GM23248 (cell line): Measurements from ENCODE around the gene MKLN1. TPM values are rescaled to one million over a fixed set of nuclear protein-coding genes. Genes with fewer than 3 reads are reported as not detected.
"Not testable (repeated sequence)": the region's sequence is repeated elsewhere in the genome, so short reads cannot be mapped to it uniquely, and the experiment has no call there.

Experiments used
- DNase-seq: peaks from one replicate; pipeline ENCODE4 v3.0.0-alpha.2; 2015
- H2AFZ ChIP-seq: fragments of 200-600 bp; sonication (generic); 2 replicates; pipeline ENCODE4 v1.6.1; 2016; ENCODE audit warnings: antibody characterized with exemption
- H3F3A ChIP-seq: fragments of 200-600 bp; sonication (generic); 2 replicates; pipeline ENCODE4 v1.6.1; 2016; ENCODE audit warnings: mild to moderate bottlenecking, antibody characterized with exemption, mixed run types; ENCODE audit not compliant: insufficient read depth
- H3K27ac ChIP-seq: fragments of 200-600 bp; sonication (generic); 2 replicates; pipeline ENCODE4 v1.5.1; 2016; ENCODE audit warnings: mild to moderate bottlenecking
- H3K27me3 ChIP-seq: fragments of 200-600 bp; sonication (generic); replicated peaks from 2 replicates; pipeline ENCODE4 v1.6.1; 2016; ENCODE audit warnings: mild to moderate bottlenecking; ENCODE audit not compliant: insufficient read depth
- H3K36me3 ChIP-seq: fragments of 200-600 bp; sonication (generic); 2 replicates; pipeline ENCODE4 v1.6.1; 2016; ENCODE audit warnings: low read depth, mild to moderate bottlenecking
- H3K4me1 ChIP-seq: fragments of 200-600 bp; sonication (generic); 2 replicates; pipeline ENCODE4 v1.6.1; 2016; ENCODE audit warnings: mild to moderate bottlenecking; ENCODE audit not compliant: insufficient read depth
- H3K4me2 ChIP-seq: fragments of 200-600 bp; sonication (generic); one replicate; pipeline ENCODE4 v1.6.1; 2016; ENCODE audit warnings: mild to moderate bottlenecking; ENCODE audit not compliant: unreplicated experiment
- H3K4me3 ChIP-seq: fragments of 200-600 bp; sonication (generic); 2 replicates; pipeline ENCODE4 v1.5.1; 2016; ENCODE audit warnings: mild to moderate bottlenecking
- H3K79me2 ChIP-seq: fragments of 200-600 bp; sonication (generic); 2 replicates; pipeline ENCODE4 v1.6.1; 2016; ENCODE audit warnings: mild to moderate bottlenecking; ENCODE audit not compliant: insufficient read depth
- H3K9ac ChIP-seq: fragments of 200-600 bp; sonication (generic); 2 replicates; pipeline ENCODE4 v1.6.1; 2016; ENCODE audit warnings: mild to moderate bottlenecking
- H3K9me2 ChIP-seq: fragments of 200-600 bp; sonication (generic); 2 replicates; pipeline ENCODE4 v1.6.1; 2016; ENCODE audit warnings: mixed run types, mild to moderate bottlenecking, moderate library complexity; ENCODE audit not compliant: insufficient read depth
- H3K9me3 ChIP-seq: fragments of 200-600 bp; sonication (generic); one replicate; pipeline ENCODE4 v1.6.1; 2017; ENCODE audit warnings: low read depth
- H4K20me1 ChIP-seq: fragments of 200-600 bp; sonication (generic); 2 replicates; pipeline ENCODE4 v1.6.0; 2016; ENCODE audit not compliant: insufficient read depth
- EZH2 ChIP-seq: fragments of 200-600 bp; sonication (generic); IDR thresholded peaks from 2 replicates; pipeline ENCODE4 v1.6.1; 2018; ENCODE audit warnings: antibody characterized with exemption, mild to moderate bottlenecking; ENCODE audit not compliant: insufficient read depth, poor library complexity, severe bottlenecking
- EZH2phosphoT487 ChIP-seq: fragments of 200-600 bp; sonication (generic); IDR thresholded peaks from 2 replicates; pipeline ENCODE4 v1.6.1; 2018; ENCODE audit warnings: antibody characterized with exemption, moderate library complexity, mild to moderate bottlenecking, low read depth; ENCODE audit not compliant: insufficient read depth
- WGBS, 2 experiments: methylation state at CpG; one replicate each; pipeline ENCODE4 v1.1.6; 2015 to 2017; ENCODE audit warnings: low lambda C conversion rate in 2 of 2, low coverage in 1 of 2; ENCODE audit errors: missing lambda C conversion rate in 2 of 2; 5-methylcytosine and 5-hydroxymethylcytosine counted together
- in situ Hi-C: fragments of 300-500 bp; cut with MboI; formaldehyde crosslinking; loops from 2 replicates; pipeline ENCODE4 v1.15.0; 2020
- polyA plus RNA-seq: library from polyadenylated mRNA; unstranded; fragments of >200 nt; fragmentation: Nextera tagmentation; extraction: Ambion mirVana; gene quantifications from 2 replicates; pipeline ENCODE4 v1.2.1, GENCODE V29; 2016
- total RNA-seq: library from RNA; depleted of rRNA; stranded (reverse); fragments of >200 nt; shearing (Covaris generic); gene quantifications from 2 replicates; pipeline ENCODE4 v1.2.3, GENCODE V29; 2014

Gene MKLN1
- total and polyA plus RNA-seq, 2 experiments from 2014 or later = 32.1 to 35.7 TPM

GRCh38 chr7:131509781-131510180 lies 182.1 kb downstream of the MKLN1 start:
- H3K79me2 ChIP-seq = peaks cover 75% of the 10 kb centered on the region
- H3K27me3 ChIP-seq = no peaks in the 10 kb centered on the region
- peaks cover 13% of the 10 kb centered on the region; the same call in 1 of the 2 replicates for H3K36me3 ChIP-seq
- H3K27ac ChIP-seq = no peak overlapping the region
- H2AFZ ChIP-seq = no peak overlapping the region
- in situ Hi-C loops = no loop called here
- peaks cover 41% of the 10 kb centered on the region for H3F3A ChIP-seq
- no peaks in the 10 kb centered on the region for H3K9me3 ChIP-seq
- no peaks in the 10 kb centered on the region for H4K20me1 ChIP-seq
- no peak overlapping the region for H3K4me3 ChIP-seq
- peaks cover 21% of the 10 kb centered on the region for H3K4me1 ChIP-seq
- no peak for TF ChIP-seq EZH2
- no peak for TF ChIP-seq EZH2phosphoT487
- DNase-seq = no peak
- H3K9me2 ChIP-seq = no peaks in the 10 kb centered on the region
- H3K9ac ChIP-seq = no peak overlapping the region
- WGBS, 2 experiments = 96 to 98% methylated on average over 8 of the region's 8 CpGs
- H3K4me2 ChIP-seq = no peak overlapping the region

DNA sequence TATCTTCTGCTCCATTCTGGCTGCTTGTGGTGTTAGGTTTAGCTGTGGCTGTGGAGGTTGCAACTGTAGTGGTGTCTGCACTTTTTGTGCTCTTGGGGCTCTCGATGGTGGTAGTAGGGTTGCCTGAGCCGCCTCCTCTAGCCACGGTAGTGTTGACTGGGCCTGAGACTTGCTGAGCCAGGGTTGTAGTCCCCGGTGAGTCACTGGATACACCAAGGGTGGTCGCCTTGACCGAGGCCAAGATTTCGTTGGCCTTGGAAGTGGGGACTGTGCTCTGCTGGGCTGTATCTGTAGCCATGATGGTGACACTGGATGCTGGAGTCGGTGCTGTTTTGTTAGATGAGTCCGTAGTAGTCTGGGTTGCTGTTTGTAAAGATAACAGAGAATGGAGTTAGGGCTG lies 183.4 kb downstream of the MKLN1 start:
- no peak for DNase-seq
- H3K27ac ChIP-seq = no peak overlapping the region
- H4K20me1 ChIP-seq = no peaks in the 10 kb centered on the region
- H3K9me2 ChIP-seq = no peaks in the 10 kb centered on the region
- peaks cover 21% of the 10 kb centered on the region for H3K4me1 ChIP-seq
- no peak for TF ChIP-seq EZH2
- no peak for TF ChIP-seq EZH2phosphoT487
- no peak overlapping the region for H3K9ac ChIP-seq
- no peak overlapping the region for H3K4me3 ChIP-seq
- H3K79me2 ChIP-seq = peaks cover 88% of the 10 kb centered on the region
- 76 to 78% methylated on average over 9 of the region's 9 CpGs for WGBS, 2 experiments
- peaks cover 48% of the 10 kb centered on the region for H3F3A ChIP-seq
- H3K36me3 ChIP-seq = peaks cover 8% of the 10 kb centered on the region; the same call in 1 of the 2 replicates
- in situ Hi-C loops = no loop called here
- no peaks in the 10 kb centered on the region for H3K9me3 ChIP-seq
- H3K4me2 ChIP-seq = no peak overlapping the region
- no peak overlapping the region for H2AFZ ChIP-seq
- no peaks in the 10 kb centered on the region for H3K27me3 ChIP-seq

- Histone ChIP-seq H3K79me2 (peaks cover 97% of the 10 kb centered on the region), H3K27me3 (no peaks in the 10 kb centered on the region), H3K4me2 (no peak overlapping the region), H3K27ac (no peak overlapping the region), H3F3A (peaks cover 54% of the 10 kb centered on the region), H2AFZ (no peak overlapping the region), H3K4me1 (peaks cover 21% of the 10 kb centered on the region), H3K4me3 (no peak overlapping the region), H3K9me3 (no peaks in the 10 kb centered on the region), H3K9me2 (no peaks in the 10 kb centered on the region), H4K20me1 (no peaks in the 10 kb centered on the region), H3K36me3 (peaks cover 8% of the 10 kb centered on the region; the same call in 1 of the 2 replicates), H3K9ac (no peak overlapping the region)
- in situ Hi-C loops = no loop called here
- DNase-seq = no peak
- no peak for TF ChIP-seq EZH2phosphoT487
- no peak for TF ChIP-seq EZH2
- WGBS, 2 experiments = 79 to 82% methylated on average over 15 of the region's 15 CpGs
Measured at GRCh38 chr7:131511774-131512535, 184.3 kb downstream of the MKLN1 start.

DNA sequence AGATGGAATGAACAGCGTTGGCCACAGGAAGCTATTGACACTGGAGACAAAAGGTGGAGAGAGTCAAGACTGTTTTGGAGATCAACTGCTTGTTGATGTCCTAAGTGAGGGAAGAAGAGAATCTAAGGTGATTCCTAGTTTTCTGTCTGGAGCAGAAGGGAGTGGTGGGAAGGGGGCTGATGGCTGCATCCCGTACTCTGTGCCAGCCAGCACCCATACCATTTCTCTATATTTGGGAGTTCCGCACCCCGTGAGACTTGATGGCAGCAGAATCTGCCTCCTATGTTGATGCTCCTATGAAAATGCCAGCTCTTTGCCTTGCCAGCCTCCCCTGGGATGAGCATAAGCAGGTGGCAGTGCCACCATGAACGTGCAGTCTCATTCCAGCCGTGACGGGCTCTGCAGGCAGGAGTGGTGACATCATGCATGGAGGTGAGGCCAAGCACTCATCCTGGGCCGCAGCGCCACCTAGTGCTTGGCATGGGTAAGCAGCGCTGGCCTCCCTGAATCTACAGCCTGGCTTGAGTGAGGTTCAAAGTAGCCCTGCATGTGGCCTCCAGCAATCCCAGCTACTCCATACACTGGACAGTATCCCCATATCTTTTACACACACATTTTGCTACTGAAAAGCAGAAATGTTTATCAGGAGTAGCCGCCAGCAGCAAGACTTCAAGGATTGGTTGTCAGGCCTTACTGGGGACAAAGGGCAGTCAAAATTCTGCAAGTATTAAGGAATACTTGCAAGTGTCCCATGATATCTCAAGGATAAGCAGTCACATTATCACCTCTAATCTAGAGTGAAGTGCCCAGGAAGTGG lies 185.8 kb downstream of the MKLN1 start:
- no peak overlapping the region for H3K4me2 ChIP-seq
- H2AFZ ChIP-seq = no peak overlapping the region
- 36 to 41% methylated on average over 11 of the region's 11 CpGs for WGBS, 2 experiments
- H3K9me3 ChIP-seq = no peaks in the 10 kb centered on the region
- in situ Hi-C loops = no loop called here
- peaks cover 8% of the 10 kb centered on the region; the same call in 1 of the 2 replicates for H3K36me3 ChIP-seq
- H3K9me2 ChIP-seq = no peaks in the 10 kb centered on the region
- H4K20me1 ChIP-seq = no peaks in the 10 kb centered on the region
- no peak overlapping the region for H3K4me3 ChIP-seq
- H3K9ac ChIP-seq = peak overlapping the region; percentile 27; the same call in 1 of the 2 replicates
- no peak for TF ChIP-seq EZH2
- no peak for TF ChIP-seq EZH2phosphoT487
- peak overlapping the region; percentile 16; the same call in 1 of the 2 replicates for H3K27ac ChIP-seq
- no peaks in the 10 kb centered on the region for H3K27me3 ChIP-seq
- DNase-seq = peak; percentile 94
- H3K4me1 ChIP-seq = peaks cover 17% of the 10 kb centered on the region
- H3K79me2 ChIP-seq = peaks cover 97% of the 10 kb centered on the region
- peaks cover 52% of the 10 kb centered on the region for H3F3A ChIP-seq

DNA sequence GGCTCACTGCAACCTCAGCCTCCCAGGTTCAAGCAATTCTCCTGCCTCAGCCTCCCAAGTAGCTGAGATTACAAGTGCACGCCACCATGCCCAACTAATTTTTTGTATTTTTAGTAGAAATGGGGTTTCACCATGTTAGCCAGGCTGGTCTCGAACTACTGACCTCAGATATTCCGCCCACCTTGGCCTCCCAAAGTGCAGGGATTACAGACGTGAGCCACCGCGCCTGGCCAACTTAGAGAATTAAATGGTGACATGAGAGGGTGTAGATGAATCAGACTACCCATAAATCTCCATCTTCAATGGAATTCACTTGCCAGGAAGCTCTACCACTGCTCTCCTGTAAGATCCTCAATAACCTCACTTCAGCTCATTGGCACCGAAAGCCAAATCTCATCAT lies 187.8 kb downstream of the MKLN1 start:
- 88 to 90% methylated on average over 7 of the region's 7 CpGs for WGBS, 2 experiments
- H3K36me3 ChIP-seq, in situ Hi-C loops, H3K9me2 ChIP-seq, H3K9ac ChIP-seq, H4K20me1 ChIP-seq, H2AFZ ChIP-seq, H3K9me3 ChIP-seq, H3K4me3 ChIP-seq, H3K27ac ChIP-seq, DNase-seq, H3K4me2 ChIP-seq, H3K27me3 ChIP-seq: not testable (repeated sequence)
- Histone ChIP-seq H3K4me1 (peaks cover 17% of the 10 kb centered on the region), H3F3A (peaks cover 52% of the 10 kb centered on the region), H3K79me2 (peaks cover 100% of the 10 kb centered on the region)
